OCI-LY3 (cell line): ENCODE measurements around the gene PCYT1A.

Experiments used
- H2AFZ ChIP-seq: fragments of 200-600, 300-600 bp; shearing (Covaris generic); 2 replicates; pipeline ENCODE4 v1.6.0; 2014; ENCODE audit warnings: antibody characterized with exemption, low read depth, low read length
- H3K27ac ChIP-seq: fragments of 200-600, 300-600 bp; sonication (generic); 2 replicates; pipeline ENCODE4 v1.5.1; 2014; ENCODE audit warnings: mild to moderate bottlenecking, low read length, moderate library complexity, mixed read lengths
- H3K27me3 ChIP-seq: fragments of 200-600, 300-600 bp; sonication (generic); 2 replicates; pipeline ENCODE4 v1.6.1; 2014; ENCODE audit warnings: low read depth, low read length, mixed read lengths
- H3K36me3 ChIP-seq: fragments of 200-600, 300-600 bp; sonication (generic); replicated peaks from 2 replicates; pipeline ENCODE3; 2014; ENCODE audit warnings: low read depth, low read length, mixed read lengths
- H3K4me1 ChIP-seq: fragments of 300-600, 200-600 bp; sonication (generic); 2 replicates; pipeline ENCODE4 v1.6.1; 2014; ENCODE audit warnings: low read length, mixed read lengths
- H3K4me2 ChIP-seq: fragments of 200-600, 300-600 bp; sonication (generic); 2 replicates; pipeline ENCODE4 v1.6.1; 2014; ENCODE audit warnings: low read length, mixed read lengths
- H3K4me3 ChIP-seq: fragments of 300-600, 200-600 bp; sonication (generic); 2 replicates; pipeline ENCODE4 v1.5.1; 2014; ENCODE audit warnings: antibody characterized with exemption, mild to moderate bottlenecking, low read length, moderate library complexity
- H3K79me2 ChIP-seq: fragments of 300-600, 200-600 bp; shearing (Covaris generic); 2 replicates; pipeline ENCODE4 v1.6.1; 2014; ENCODE audit warnings: mild to moderate bottlenecking, low read length, mixed read lengths
- H3K9ac ChIP-seq: fragments of 300-600, 200-600 bp; shearing (Covaris generic); 2 replicates; pipeline ENCODE4 v1.6.0; 2014; ENCODE audit warnings: mild to moderate bottlenecking, low read length, moderate library complexity
- H3K9me3 ChIP-seq: fragments of 200-600, 300-600 bp; shearing (Covaris generic); 2 replicates; pipeline ENCODE4 v1.6.1; 2014; ENCODE audit warnings: low read length, mixed read lengths; ENCODE audit not compliant: insufficient read depth
- H4K20me1 ChIP-seq: fragments of 200-600, 300-600 bp; sonication (generic); 2 replicates; pipeline ENCODE4 v1.6.1; 2016; ENCODE audit warnings: low read length, mixed read lengths; ENCODE audit not compliant: insufficient read depth
- EZH2phosphoT487 ChIP-seq: fragments of 200-600 bp; shearing (Covaris generic); IDR thresholded peaks from 2 replicates; pipeline ENCODE4 v1.6.1; 2018; ENCODE audit warnings: antibody characterized with exemption, mixed run types, low read depth
- TF ChIP-seq, protein P1 (sequence below): fragments of 200-600, 300-600 bp; sonication (generic); IDR thresholded peaks from 2 replicates; pipeline ENCODE4 v1.5.1; 2014; ENCODE audit warnings: antibody characterized with exemption, low read length, low read depth

PCYT1A gene

DNA sequence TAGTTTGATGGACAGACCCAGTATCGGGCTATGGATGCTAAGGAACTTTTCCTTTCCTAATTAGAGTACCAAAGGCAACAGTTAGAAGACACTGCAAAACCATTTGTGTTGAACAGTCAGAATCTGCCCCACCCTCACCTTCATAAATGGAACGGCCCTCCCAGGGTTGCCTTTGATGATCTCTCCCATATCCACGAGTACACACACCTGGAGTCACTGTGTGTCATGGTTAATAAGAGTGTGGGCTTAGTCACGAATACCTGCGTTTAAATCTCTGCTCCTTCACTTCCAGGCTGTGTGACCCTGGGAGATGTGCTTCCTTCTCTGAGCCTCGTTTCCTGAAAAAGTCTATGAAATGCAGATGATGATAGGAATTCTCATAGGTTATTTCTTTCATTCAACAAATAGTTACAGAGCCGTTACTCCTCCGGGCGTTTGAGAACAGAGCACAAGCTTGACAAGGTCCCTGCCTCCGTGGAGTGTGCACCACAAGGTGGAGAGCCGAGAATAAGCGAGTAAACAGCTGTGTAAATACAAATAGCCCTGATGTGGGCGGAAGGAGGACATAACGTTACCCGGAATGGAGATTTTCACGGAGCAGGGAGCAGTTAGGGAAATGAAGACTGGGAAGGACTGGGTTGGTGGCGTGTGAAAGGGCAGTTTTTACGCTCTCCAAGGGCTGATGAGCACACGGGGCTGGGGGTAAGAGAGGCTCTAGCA, 64.5 kb downstream of the PCYT1A start:
- no peaks in the 10 kb centered on the region for H3K36me3 ChIP-seq
- no peak overlapping the region for H3K27ac ChIP-seq
- no peak for TF ChIP-seq EZH2phosphoT487
- TF ChIP-seq, protein P1, sequence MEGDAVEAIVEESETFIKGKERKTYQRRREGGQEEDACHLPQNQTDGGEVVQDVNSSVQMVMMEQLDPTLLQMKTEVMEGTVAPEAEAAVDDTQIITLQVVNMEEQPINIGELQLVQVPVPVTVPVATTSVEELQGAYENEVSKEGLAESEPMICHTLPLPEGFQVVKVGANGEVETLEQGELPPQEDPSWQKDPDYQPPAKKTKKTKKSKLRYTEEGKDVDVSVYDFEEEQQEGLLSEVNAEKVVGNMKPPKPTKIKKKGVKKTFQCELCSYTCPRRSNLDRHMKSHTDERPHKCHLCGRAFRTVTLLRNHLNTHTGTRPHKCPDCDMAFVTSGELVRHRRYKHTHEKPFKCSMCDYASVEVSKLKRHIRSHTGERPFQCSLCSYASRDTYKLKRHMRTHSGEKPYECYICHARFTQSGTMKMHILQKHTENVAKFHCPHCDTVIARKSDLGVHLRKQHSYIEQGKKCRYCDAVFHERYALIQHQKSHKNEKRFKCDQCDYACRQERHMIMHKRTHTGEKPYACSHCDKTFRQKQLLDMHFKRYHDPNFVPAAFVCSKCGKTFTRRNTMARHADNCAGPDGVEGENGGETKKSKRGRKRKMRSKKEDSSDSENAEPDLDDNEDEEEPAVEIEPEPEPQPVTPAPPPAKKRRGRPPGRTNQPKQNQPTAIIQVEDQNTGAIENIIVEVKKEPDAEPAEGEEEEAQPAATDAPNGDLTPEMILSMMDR: no peak
- no peaks in the 10 kb centered on the region for H3K27me3 ChIP-seq
- peaks cover 8% of the 10 kb centered on the region; the same call in 1 of the 2 replicates for H3K4me1 ChIP-seq
- no peaks in the 10 kb centered on the region for H3K9me3 ChIP-seq
- peak overlapping the region; percentile 61 for H3K4me3 ChIP-seq
- no peaks in the 10 kb centered on the region for H4K20me1 ChIP-seq
- H3K79me2 ChIP-seq: no peaks in the 10 kb centered on the region
- H2AFZ ChIP-seq: peak overlapping the region; percentile 67
- peak overlapping the region; percentile 57 for H3K4me2 ChIP-seq
- no peak overlapping the region for H3K9ac ChIP-seq

DNA sequence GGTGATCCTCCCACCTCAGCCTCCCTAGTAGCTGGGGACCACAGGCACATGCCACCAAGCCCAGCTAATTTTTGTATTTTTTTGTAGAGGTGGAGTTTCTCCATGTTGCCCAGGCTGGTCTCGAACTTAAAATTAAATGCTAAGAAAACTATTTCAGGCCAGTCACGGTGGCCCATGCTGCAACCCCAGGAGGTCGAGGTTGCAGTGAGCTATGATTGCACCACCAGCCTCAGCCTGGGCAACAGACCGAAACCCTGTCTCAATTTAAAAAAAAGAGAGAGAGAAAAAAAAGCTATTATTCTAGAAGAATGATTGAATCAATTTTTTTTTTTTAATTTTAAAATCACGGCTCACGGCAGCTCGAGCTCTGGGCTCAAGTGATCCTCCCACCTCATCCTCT, 66.5 kb downstream of the PCYT1A start:
- H3K4me2 ChIP-seq: no peak overlapping the region
- H2AFZ ChIP-seq: no peak overlapping the region
- H3K27me3 ChIP-seq: no peaks in the 10 kb centered on the region
- H3K9ac ChIP-seq: no peak overlapping the region
- TF ChIP-seq EZH2phosphoT487: no peak
- TF ChIP-seq, protein P1: no peak
- no peaks in the 10 kb centered on the region for H4K20me1 ChIP-seq
- H3K9me3 ChIP-seq: no peaks in the 10 kb centered on the region
- H3K79me2 ChIP-seq: no peaks in the 10 kb centered on the region
- no peak overlapping the region for H3K4me3 ChIP-seq
- H3K4me1 ChIP-seq: peaks cover 8% of the 10 kb centered on the region; the same call in 1 of the 2 replicates
- no peaks in the 10 kb centered on the region for H3K36me3 ChIP-seq
- no peak overlapping the region for H3K27ac ChIP-seq

DNA sequence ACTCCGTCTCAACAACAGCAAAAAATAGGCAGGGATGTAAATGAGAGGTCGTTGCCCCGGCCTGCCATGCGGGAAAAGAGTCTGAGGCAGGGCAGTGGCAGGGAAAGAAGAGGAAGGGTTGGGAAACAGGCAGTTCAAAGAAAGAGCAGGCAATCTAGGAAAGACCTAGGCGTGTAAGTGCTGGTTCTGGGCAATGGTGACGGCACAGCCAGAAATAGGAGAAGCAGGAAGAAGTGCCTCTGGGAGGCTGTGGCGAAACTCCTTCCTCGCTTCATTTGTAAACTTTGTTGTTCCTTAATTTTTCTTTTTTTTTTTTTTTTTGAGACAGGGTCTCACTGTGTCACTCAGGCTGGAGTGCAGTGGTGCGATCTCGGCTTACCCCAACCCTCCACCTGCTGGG, 66.9 kb downstream of the PCYT1A start:
- Histone ChIP-seq H3K79me2 (no peaks in the 10 kb centered on the region), H4K20me1 (no peaks in the 10 kb centered on the region), H3K27me3 (no peaks in the 10 kb centered on the region), H2AFZ (no peak overlapping the region), H3K27ac (no peak overlapping the region), H3K9ac (no peak overlapping the region), H3K4me2 (no peak overlapping the region), H3K9me3 (no peaks in the 10 kb centered on the region), H3K4me3 (no peak overlapping the region), H3K36me3 (no peaks in the 10 kb centered on the region), H3K4me1 (peaks cover 8% of the 10 kb centered on the region; the same call in 1 of the 2 replicates)
- no peak for TF ChIP-seq EZH2phosphoT487
- TF ChIP-seq, protein P1: no peak

DNA sequence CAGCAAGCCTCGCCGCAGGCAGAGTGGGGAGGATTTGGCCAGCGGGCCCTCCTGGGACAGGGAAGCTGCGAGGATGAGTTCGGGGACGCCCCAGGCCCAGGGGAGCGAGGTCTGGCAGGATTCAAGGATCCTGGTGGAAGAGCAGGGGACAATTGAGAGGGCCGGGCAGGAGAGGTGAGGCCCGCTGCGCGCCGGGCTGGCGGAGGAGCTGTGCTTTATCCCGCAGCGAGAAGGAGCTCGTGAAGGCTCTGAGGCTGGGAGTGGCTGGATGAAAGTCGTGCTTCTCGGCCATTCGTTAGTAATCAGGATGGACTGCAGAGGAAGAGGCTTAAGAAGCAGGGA, 67.6 kb downstream of the PCYT1A start:
- TF ChIP-seq, protein P1: no peak
- no peak for TF ChIP-seq EZH2phosphoT487
- peak overlapping the region; percentile 81 for H3K4me2 ChIP-seq

More for the DNA sequence above, 67.6 kb downstream of the PCYT1A start:
- no peaks in the 10 kb centered on the region for H3K27me3 ChIP-seq
- H3K36me3 ChIP-seq: no peaks in the 10 kb centered on the region
- H2AFZ ChIP-seq: peak overlapping the region; percentile 99
- no peaks in the 10 kb centered on the region for H3K9me3 ChIP-seq
- H3K79me2 ChIP-seq: no peaks in the 10 kb centered on the region
- H4K20me1 ChIP-seq: no peaks in the 10 kb centered on the region
- H3K27ac ChIP-seq: no peak overlapping the region
- H3K4me3 ChIP-seq: peak overlapping the region; percentile 81
- H3K9ac ChIP-seq: no peak overlapping the region
- H3K4me1 ChIP-seq: peaks cover 8% of the 10 kb centered on the region; the same call in 1 of the 2 replicates
